CD4-positive, alpha-beta T cell (primary cell): Measurements from ENCODE around the gene SYT9. TPM values are rescaled to one million over a fixed set of nuclear protein-coding genes. Genes with fewer than 3 reads are reported as not detected.

Source experiments
- ATAC-seq: fragments of 200-7000 bp; cut with Tn5 transposase; one replicate; pipeline ENCODE4 v1.10.0; 2022; ENCODE audit warnings: mild to moderate bottlenecking; ENCODE audit not compliant: poor library complexity
- CTCF ChIA-PET: fragments of 350-600 bp; sonication (Branson Sonifier 250); formaldehyde crosslinking; loops from one replicate; lab custom pipeline; 2021; ENCODE audit warnings: antibody characterized with exemption, inconsistent platforms; lab: Charles Lee
- POLR2A ChIA-PET: fragments of 350-600 bp; sonication (Branson Sonifier 250); formaldehyde crosslinking; loops from one replicate; lab custom pipeline; 2021; ENCODE audit warnings: antibody characterized with exemption, inconsistent platforms; lab: Charles Lee
- DNase-seq, 14 experiments: peaks; one replicate each; pipeline ENCODE4 v3.0.0-alpha.2; 2013 to 2020; ENCODE audit warnings: mixed read lengths in 2 of 14
- H3K27ac ChIP-seq, 2 donors: one replicate each; pipeline versions ENCODE4 v1.5.1 to v1.7.0; 2013; ENCODE audit warnings: low read length in 2 of 2, low read depth in 1 of 2, mild to moderate bottlenecking in 1 of 2
- H3K27me3 ChIP-seq, 2 experiments: 1 replicate in 1 of 2; 2 replicates in 1 of 2; pipeline versions ENCODE4 v1.6.1 to v1.7.0; 2013; ENCODE audit warnings: low read length in 2 of 2, control low read depth in 1 of 2, mild to moderate bottlenecking in 1 of 2, moderate library complexity in 1 of 2; ENCODE audit not compliant: insufficient read depth in 2 of 2, control insufficient read depth in 1 of 2
- H3K36me3 ChIP-seq: one replicate; pipeline ENCODE4 v1.6.1; 2013; ENCODE audit warnings: low read length, control low read depth; ENCODE audit not compliant: insufficient read depth
- H3K4me1 ChIP-seq: one replicate; pipeline ENCODE4 v1.6.1; 2013; ENCODE audit warnings: low read length, control low read depth; ENCODE audit not compliant: insufficient read depth
- H3K4me3 ChIP-seq: one replicate; pipeline ENCODE4 v1.5.1; 2013; ENCODE audit warnings: mild to moderate bottlenecking, low read length, moderate library complexity
- H3K9me3 ChIP-seq, 2 experiments: 1 replicate in 1 of 2; 2 replicates in 1 of 2; pipeline versions ENCODE4 v1.6.1 to v1.7.0; 2013; ENCODE audit warnings: low read length in 2 of 2, mild to moderate bottlenecking in 2 of 2, control low read depth in 1 of 2, moderate library complexity in 1 of 2; ENCODE audit not compliant: control insufficient read depth in 1 of 2, insufficient read depth in 1 of 2
- H3K27ac Mint-ChIP-seq: one replicate; pipeline ENCODE4 v1.8.0; 2020; ENCODE audit warnings: mixed read lengths
- H3K27me3 Mint-ChIP-seq: one replicate; pipeline ENCODE4 v1.8.0; 2021; ENCODE audit warnings: mixed read lengths
- H3K36me3 Mint-ChIP-seq: one replicate; pipeline ENCODE4 v1.8.0; 2021; ENCODE audit warnings: low read depth, mixed read lengths
- H3K4me1 Mint-ChIP-seq: one replicate; pipeline ENCODE4 v1.8.0; 2021; ENCODE audit warnings: low read depth, mixed read lengths
- H3K4me3 Mint-ChIP-seq: one replicate; pipeline ENCODE4 v1.8.0; 2020; ENCODE audit warnings: mild to moderate bottlenecking, mixed read lengths
- H3K9me3 Mint-ChIP-seq: one replicate; pipeline ENCODE4 v1.8.0; 2020; ENCODE audit warnings: mixed read lengths
- CTCF ChIP-seq: fragments of 200-600 bp; IDR thresholded peaks from one replicate; pipeline ENCODE4 v1.8.0; 2022; ENCODE audit warnings: antibody characterized with exemption, mild to moderate bottlenecking
- intact Hi-C, 2 experiments: fragments of 100-400 bp; cut with DNase I in 1 of 2; cut with micrococcal nuclease in 1 of 2; formaldehyde crosslinking; loops; one replicate each; pipeline versions ENCODE4 v1.15.1 to v1.9.0; 2023 to 2025; cut with DNase I, micrococcal nuclease
- total RNA-seq, 174 experiments: library from RNA in 2 of 174; stranded (reverse) in 2 of 174; gene quantifications; one replicate each; pipeline ENCODE4 v1.2.3 and lab custom pipeline; 2021 to 2026

Gene SYT9
- total RNA-seq, 2 experiments from 2014 or later: not detected

- Mint-ChIP-seq H3K27me3 (no peaks in the 10 kb centered on the region), H3K4me1 (no peaks in the 10 kb centered on the region), H3K9me3 (no peaks in the 10 kb centered on the region), H3K36me3 (no peaks in the 10 kb centered on the region), H3K4me3 (no peak overlapping the region), H3K27ac (no peak overlapping the region)
- Histone ChIP-seq H3K27ac (no peak overlapping the region), H3K9me3 (no peaks in the 10 kb centered on the region), H3K4me3 (no peak overlapping the region), H3K27me3 (no peaks in the 10 kb centered on the region), H3K4me1 (no peaks in the 10 kb centered on the region), H3K36me3 (no peaks in the 10 kb centered on the region)
- ChIA-PET POLR2A (no interaction called here), CTCF (interaction anchor here (2.0 kb wide), 1 partner anchor 10 kb away, joined by 8 read pairs; no protein-coding TSS in a partner anchor)
- TF ChIP-seq CTCF: no peak
- intact Hi-C loops: no loop called here
- DNase-seq (no peak), ATAC-seq (no peak)
These were observed 200.3 kb downstream of the SYT9 start for GRCh38 chr11:7451952-7452494.

GRCh38 chr11:7454854-7455253 lies 203.2 kb downstream of the SYT9 start:
- Histone ChIP-seq H3K27ac (no peak overlapping the region), H3K9me3 (no peaks in the 10 kb centered on the region), H3K4me1 (no peaks in the 10 kb centered on the region), H3K27me3 (peaks cover 0 to 3% of the 10 kb centered on the region in 2 experiments), H3K4me3 (no peak overlapping the region), H3K36me3 (no peaks in the 10 kb centered on the region)
- Mint-ChIP-seq H3K9me3 (no peaks in the 10 kb centered on the region), H3K27me3 (no peaks in the 10 kb centered on the region), H3K4me3 (no peak overlapping the region), H3K27ac (no peak overlapping the region), H3K4me1 (no peaks in the 10 kb centered on the region), H3K36me3 (no peaks in the 10 kb centered on the region)
- intact Hi-C loops: no loop called here
- DNase-seq (no peak), ATAC-seq (no peak)
- POLR2A ChIA-PET: no interaction called here
- CTCF ChIA-PET: interaction anchor here (2.1 kb wide), 1 partner anchor 12 kb away, joined by 7 read pairs; no protein-coding TSS in a partner anchor
- no peak for TF ChIP-seq CTCF

- CTCF ChIA-PET: no interaction called here
- H3K27me3 Mint-ChIP-seq: no peaks in the 10 kb centered on the region
- H3K9me3 Mint-ChIP-seq: no peaks in the 10 kb centered on the region
- no peak for DNase-seq
- Histone ChIP-seq H3K4me1 (no peaks in the 10 kb centered on the region), H3K9me3 (no peaks in the 10 kb centered on the region), H3K27me3 (peaks cover 0 to 3% of the 10 kb centered on the region in 2 experiments), H3K27ac (no peak overlapping the region), H3K36me3 (no peaks in the 10 kb centered on the region), H3K4me3 (no peak overlapping the region)
- intact Hi-C loops: no loop called here
- TF ChIP-seq CTCF: no peak
- POLR2A ChIA-PET: no interaction called here
- no peak for ATAC-seq
- no peaks in the 10 kb centered on the region for H3K36me3 Mint-ChIP-seq
- peaks cover 2% of the 10 kb centered on the region for H3K4me1 Mint-ChIP-seq
- no peak overlapping the region for H3K27ac Mint-ChIP-seq
- H3K4me3 Mint-ChIP-seq: no peak overlapping the region
These were observed 205.5 kb downstream of the SYT9 start for GRCh38 chr11:7457211-7457610.
